NCI-H2081 treated with DMSO at 0.1 percent for 48 hours (cell line): ENCODE data around the gene ELK3.

Experiments used
- DNase-seq: peaks from one replicate; lab custom pipeline; 2025; lab: John Stamatoyannopoulos, UW

ELK3 gene

DNA sequence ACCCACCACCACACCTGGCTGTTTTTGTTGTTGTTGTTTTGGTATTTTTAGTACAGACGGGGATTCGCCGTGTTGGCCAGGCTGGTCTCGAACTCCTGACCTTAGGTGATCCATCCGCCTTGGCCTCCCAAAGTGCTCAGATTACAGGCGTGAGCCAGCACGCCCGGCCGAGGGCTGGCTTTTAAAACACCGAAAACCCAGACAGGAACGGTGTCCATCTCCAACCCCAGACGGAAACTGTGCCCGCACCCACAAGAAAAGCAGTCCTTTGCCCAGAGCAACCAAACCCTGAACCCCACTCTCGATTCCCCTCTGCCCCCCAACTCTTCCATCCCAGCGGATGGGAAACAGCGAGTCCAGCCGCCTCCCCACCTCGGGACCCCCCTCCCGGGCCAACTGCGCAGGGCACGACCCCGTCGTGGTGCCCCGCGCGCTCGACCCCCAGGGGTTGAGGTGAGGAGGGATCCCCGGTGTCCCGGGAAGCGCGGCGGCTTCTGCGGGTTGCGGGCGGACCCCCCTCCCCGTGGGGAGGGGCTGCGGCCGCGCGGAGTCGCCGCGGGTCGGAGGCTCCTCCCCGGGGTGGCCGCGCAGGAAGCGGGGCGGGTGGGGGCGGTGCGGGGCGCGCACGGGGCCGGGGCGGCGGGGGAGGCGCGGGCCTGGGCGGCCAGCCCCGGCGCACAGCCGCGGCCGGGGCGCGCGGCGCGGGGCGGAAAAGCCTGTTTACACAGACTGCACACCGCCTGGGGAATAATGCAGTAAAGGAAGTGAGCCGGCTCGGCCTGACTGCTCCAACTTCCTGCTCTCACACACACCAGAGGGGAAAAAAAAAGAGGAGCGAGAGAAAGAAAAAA lies at the start of gene ELK3:
Gene ELK3 (plus strand): TSS at position 651 of the 851 bp plus-strand sequence.
- peak; percentile 13 for DNase-seq

DNA sequence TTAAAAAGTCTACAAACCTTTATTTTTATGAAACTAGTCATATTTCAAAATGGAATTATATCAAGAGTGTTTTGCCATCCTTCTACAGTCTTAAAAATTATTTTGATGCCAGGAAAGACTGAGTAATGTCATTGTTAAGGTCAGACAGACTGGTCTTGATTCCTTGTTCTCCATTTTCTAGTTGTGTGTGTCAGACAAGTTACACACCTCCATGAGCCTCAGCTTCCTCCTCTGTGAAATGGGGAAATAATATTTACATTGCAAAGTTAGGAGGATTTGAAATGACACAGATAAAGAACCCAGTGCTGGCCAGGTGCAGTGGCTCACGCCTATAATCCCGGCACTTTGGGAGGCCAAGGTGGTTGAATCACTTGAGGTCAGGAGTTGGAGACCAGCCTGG lies 47.4 kb upstream of the ELK3 start:
- DNase-seq, result no peak

DNA sequence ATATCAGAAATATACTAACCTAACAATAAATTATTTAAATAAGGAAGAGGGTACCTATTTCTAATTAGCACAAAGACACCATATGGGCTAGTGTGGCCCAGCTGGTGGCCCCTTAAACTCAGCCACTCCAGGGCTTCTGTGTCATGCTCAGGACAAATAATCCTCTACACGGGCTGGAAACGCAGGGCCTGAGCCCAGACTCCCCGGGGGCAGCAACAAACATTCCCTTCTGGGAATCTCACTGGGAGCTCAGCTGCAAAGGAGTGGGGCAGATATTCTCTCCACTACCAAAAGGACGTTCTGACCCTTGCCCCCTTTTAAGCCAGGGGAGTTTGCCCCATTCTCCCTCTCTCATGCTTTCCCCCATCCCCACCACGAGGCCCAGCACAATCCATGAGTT lies 43.7 kb upstream of the ELK3 start:
- no peak for DNase-seq

DNA sequence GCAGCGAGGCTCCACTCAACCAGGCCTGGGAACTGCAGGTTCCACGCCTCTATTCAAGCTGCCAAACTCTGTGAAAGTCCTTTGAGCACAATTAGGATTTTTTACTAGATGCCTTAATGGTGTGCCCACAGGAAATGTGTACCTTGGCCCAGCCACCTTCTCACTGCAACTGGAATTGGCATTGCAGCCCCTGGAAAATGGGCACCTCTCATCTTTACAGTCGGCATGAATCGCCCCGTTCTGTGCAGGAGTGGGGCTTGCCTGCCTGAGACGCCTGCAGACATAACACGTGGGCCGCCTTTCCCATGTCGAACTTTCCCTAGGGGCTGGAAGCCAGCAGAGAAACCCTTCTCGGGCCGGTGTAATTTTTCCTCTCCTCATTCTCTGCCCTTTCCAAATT lies 42.0 kb upstream of the ELK3 start:
- no peak for DNase-seq

DNA sequence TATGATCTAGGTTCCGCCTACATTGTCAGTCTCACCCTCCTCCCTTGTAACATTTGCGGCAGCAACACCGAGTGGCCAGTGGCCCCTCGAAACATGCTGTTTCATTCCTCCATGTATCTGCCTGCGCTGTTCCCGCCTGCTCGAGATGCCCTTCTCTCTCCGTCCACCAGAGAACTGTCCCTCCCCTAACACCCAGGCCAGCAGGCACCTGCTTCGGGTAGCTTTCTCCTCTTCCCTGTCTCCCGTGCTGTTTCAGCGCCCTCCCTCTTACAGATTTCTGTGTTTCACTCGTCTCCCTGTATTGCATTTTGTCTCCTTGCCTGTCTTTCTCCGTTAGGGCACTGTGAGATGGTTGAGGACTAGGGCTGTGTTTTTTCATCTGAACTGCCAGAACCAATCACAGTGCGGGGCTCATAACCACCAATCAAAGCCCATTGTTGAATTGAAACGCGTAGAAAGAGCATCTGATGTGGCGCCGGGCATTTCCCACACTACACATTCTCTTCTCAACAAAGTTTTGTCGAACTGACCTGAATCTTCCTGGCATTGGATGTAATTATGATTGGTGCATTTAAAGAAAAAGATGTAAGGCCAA lies 40.9 kb upstream of the ELK3 start:
- DNase-seq, result no peak

DNA sequence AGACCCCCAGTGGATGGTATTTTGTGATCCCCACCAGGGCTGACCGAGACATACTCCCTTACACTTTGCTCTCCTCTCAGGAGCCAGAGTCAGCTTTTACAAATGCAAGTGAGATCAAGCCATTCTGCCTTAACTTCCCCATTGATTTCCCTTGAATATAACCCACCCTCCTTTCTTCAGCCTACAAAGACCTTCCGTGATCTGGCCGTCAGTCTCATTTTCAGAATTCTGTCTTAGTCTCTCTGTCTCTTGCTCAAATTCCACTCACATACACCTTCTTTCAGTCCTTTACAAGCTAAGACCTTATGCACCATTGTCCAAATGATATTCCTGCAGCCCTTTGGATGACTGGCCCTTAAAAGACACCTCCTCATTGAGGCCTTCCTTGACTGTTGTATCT lies 39.0 kb upstream of the ELK3 start:
- no peak for DNase-seq

DNA sequence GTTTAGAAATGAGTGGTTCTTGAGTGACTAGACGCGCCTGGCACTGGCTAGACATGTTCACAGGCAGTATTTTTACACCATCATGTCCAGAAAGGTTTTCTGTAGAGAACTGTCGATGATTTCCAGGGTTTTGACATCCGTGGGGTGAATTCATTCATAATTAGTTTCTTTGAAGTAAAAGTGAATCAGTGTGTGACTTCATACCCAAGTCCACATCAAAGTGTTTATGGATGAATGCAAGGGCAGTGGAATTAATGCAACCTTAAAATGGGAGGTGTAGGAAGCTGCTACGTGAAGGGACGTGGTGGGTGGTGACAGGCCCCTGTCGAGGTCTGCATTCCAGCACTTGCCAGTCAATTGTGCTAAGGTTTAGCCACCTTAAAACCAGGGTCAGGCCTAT lies 38.4 kb upstream of the ELK3 start:
- no peak for DNase-seq

DNA sequence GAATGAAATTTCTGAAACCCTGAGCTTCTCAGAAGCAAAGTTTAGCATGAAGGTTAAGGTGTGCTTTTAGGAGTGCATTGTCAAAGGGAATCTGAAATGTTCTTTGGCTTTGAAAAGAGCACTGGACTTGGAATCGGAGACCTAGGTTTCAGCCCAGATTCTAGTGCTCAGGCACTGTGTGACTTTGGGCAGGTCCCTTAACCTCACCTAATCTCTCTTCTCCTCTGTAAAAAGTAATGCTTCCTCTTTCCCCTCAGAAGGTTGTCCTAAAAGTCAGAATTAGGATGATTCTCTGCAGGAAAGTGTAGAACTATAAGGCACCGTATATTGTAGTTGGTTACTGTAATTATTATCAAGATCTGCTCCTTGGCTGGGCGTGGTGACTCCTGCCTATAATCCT lies 38.0 kb upstream of the ELK3 start:
- no peak for DNase-seq

DNA sequence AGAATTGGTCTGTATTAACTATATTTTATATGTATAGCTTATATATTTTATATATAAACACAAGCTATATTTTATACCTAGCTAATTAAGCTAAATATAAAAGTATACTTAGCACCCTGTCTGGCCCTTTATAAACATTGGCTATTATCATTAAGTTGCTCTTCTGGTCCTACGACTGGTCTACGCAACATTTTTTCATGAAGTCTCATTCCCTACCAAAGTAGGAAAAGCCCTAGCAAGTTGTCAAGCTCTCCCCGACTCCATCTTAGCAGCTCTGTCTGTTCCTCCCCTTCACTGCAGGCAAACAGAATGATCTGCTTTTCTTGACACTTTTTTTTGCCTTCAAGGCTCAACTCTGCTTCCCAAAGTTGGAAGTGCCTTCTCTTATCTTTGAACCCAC lies 36.7 kb upstream of the ELK3 start:
- no peak for DNase-seq

DNA sequence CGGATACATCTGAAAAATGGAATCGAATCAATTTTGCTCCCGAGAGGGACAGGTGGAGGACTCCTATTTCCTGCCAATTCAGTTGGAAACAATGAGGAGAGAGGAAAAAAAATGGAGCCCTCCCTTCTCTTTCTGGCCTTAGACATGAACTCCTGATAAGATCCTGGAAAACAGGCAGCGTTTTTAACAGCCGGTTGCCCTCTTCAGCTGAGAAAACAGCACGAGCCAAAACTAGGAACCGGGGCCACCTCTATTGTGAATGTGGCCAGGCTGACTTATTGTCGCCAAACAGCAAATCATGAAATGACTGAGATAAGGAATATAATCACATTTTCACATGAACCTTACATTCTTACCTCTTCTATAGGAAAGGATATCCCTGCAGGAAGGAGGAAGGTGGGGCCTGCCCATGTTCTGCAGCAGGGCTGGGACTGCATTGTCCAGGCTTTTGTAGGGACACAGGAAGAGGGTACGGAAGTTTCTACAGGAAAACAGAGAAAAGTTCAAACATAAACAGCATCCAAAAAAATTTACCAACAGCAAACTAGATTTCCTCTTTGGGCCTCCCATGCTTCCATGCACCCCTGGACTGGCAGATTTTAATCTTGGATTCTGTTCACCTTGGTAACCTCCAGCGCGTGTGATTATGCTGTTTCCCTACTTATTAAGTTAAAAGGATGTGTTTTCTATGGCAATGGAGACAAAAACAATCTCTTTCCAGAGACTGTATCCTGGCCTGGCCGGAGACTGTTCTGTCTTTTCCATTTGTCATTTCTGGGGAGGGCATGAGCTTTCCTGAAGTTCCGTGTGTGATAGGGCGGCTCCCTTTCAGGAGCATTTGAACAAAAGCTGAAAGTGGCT lies 29.0 kb upstream of the ELK3 start:
- DNase-seq, result no peak

DNA sequence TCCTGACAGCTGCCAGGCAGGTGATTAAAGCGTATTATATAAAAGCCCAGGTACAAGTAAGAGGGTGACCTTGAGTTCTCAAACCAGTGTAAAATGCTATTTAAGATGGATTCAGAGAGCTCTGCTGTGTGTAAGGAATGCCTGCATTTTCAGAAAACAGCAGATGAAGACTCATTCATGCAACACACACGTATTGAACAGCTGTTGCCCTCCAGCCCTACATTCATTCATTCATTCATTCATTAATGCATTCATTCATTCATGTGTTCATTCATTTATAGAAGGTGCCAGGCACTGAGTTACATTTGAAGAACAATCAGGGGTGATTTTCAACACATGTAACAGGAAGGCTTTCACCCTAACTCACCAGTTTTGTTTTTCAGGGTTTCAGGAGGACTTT lies 27.4 kb upstream of the ELK3 start:
- DNase-seq, result no peak

DNA sequence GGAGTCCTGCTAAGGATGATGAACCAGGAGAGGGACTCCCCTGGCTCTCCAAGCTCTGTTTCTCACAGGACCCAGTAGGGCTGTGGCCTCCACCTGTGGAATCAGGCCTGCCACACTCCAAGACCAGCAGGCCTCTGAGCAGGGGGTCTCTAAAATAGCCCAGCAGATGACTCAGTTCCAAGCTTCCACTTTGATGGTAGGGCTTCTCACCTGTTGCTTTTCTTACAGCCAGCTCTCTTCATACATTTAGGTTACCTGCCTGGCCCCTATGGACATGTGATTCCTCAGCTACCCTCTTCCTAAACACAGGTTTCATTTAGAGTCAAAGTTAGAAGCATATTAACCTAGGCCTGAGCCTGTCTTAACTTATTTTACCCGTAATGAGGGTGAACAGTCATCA lies 26.7 kb upstream of the ELK3 start:
- no peak for DNase-seq

DNA sequence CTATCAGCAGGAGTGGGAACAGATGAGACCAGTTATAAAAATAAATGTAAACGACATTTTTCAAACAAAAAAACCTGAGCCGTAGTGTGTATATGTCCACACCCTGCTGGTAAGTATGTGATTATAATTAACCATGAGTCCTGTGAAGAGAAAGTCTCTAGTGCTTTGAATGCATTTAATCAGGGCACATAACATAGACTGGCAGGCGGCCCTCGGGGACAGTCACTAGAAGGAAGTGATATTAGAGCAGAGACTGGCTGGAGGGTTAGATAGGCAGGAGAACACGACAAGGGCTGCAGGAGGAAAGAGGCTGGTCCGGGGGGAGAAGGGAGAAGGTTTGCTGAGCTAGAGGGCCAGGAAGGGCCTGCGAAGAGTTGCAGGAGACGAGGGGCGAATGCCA lies 23.8 kb upstream of the ELK3 start:
- no peak for DNase-seq

DNA sequence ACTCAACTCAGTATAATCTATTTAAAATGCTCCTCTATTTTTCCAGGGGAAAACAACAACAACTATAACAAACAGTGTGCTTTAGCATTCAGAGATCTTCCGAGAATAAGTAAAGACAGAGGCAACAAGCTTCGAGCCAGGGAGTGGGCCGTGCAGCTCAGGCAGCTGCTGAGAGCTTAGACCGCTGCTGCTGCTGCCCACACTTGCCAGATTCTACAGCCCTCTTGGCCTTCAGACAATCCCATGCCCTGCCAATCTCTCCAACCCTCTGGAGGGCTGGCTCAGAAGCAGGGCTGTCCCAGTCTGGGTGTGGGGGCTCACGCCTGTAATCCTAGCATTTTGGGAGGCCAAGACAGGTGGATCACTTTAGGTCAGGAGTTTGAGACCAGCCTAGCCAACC lies 23.4 kb upstream of the ELK3 start:
- no peak for DNase-seq

DNA sequence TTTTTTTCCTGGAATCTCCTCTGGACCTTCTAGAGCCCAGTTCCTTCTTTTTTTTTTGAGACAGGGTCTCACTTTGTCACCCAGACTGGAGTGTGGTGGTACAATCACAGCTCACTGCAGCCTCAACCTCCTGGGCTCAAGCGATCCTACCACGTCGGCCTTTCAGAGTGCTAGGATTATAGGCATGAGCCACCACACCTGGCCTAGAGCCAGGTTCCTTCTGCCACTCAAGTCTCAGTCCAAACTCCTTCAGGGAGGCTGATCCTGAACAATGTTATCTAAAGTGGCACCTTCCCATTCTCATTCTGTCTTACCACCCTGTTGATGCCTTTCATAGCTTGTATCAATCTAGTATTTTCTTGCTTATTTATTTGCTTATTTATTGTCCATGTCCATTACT lies 22.3 kb upstream of the ELK3 start:
- no peak for DNase-seq

DNA sequence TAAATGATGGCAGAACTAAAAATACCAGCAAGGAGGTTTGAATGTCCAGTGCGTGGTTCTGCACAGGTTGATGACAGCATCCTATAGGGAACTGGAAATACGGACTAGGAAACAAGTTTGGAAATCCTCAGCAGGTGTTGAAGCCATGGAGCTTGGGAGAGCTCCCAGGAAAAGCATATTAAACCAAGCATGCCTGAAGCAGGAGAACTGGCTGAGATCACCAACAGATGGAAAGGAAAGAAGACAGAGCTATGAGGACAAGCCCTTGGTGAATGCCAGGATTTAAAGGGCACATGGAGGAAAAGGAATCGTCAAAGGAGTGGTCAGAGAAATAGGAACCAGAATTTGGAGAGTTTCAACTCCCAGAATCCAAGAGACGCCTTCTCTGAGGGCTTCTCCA lies 21.2 kb upstream of the ELK3 start:
- no peak for DNase-seq

DNA sequence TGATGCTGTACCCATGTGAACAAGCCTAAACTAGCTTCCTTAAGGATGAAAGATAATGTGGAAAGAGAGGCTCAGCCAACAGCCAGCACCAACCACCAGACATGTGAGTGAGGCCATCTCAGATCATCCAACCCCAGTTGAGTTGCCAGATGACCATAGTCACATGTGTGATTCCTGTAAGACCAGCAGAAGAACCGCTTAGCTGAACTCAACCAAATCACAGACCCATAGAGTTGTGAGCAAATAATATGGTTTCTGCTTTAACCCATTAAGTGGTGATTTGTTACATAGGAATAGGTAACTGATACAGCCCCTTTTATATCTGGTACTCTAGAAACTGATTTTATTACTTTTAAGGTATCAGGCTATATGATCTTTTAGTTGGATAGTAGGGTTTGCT lies 17.6 kb upstream of the ELK3 start:
- no peak for DNase-seq

DNA sequence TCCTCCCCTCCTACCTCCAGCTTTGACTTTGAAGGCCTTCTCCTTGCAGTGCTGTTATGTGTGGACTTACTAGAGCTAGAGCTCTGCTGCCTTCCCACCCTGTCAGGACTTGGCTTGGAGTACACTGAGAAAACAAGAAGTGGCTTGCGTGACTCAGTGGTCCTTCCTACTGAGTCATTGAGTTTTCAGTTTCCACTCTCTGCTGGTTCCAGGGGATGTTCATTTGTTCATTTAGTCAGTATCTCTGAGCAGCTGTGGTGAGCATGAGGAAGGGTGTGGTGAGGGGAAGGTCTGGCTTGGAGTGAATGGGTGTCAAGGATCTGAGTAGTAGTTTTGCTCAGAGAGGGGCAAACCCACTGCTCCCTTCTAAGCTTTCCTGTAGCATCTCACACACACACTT lies 17.2 kb upstream of the ELK3 start:
- no peak for DNase-seq

DNA sequence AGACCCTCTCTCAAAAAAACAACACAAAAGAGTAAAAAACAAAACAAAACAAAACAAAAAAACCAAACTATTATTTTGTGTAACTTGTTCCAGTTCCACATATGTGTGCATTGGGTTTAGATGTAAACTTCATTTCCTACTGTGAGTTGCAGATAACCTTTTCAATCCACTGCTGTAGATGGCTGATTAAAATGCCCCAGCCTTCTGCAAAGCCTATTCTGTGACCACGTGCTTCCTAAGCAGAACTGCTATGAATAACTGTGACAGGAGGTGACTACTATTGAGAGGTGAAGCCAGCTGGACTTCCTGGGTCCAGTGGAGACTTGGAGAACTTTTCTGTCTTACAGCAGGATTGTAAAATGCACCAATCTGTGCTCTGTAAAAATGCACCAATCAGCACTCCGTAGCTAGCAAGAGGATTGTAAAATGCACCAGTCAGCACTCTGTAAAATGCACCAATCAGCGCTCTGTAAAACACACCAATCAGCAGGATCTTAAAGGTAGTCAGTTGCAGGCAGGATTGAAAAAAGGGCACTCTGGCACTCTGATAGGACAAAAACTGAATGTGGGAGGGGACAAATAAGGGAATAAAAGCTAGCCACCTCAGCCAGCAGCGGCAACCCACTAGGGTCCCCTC lies 10.3 kb upstream of the ELK3 start:
- no peak for DNase-seq

DNA sequence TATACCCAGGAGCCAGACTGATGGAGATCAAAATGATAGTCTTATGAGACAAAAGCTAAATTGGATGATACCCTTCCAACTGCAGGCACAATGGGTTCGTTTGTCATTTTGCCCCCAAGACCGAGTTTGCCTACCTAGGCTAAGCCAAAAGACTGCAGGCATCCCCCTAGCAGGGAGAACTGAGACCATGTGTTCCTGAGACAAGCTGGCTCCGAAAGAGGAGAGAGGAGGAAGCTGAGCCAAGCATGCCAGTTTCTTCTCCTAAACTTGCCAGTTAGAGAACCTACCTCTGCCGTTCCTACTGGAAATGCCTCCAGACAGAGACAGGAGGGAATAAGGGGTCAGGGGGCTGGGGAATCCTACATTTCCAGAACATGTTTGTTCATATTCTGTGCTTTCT lies 8.3 kb upstream of the ELK3 start:
- no peak for DNase-seq

DNA sequence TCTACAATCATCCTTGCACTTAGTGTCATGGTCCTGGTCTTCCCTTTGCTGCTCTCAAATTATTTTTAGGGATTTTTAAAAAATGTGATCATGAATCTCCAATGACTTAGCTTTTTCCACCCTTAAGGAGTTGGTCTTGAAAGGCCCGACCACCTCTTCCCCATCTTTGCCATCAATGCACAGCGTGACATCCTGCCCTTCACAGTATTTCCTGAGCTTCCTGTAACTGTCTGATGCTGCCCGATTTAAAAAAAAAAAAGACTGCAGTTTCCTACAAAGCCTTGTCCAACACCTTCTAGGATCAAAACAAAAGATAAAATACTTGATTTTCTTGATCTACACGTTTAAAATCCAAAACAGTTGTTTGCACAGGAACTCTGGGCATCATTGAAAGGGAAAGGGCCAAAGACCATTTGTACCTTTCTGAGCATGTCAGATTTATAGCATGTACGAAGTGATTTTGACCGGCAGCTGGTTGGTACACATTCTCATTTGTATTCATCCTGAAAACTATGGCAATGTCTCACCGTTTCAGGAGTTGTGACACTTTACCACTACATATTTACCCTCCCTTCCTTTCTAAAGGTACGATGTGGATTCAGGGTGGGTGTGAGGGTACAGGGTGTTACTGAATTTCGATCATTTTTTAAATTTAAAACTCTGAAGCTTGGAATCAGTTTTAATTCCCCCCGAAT lies 7.4 kb upstream of the ELK3 start:
- no peak for DNase-seq

DNA sequence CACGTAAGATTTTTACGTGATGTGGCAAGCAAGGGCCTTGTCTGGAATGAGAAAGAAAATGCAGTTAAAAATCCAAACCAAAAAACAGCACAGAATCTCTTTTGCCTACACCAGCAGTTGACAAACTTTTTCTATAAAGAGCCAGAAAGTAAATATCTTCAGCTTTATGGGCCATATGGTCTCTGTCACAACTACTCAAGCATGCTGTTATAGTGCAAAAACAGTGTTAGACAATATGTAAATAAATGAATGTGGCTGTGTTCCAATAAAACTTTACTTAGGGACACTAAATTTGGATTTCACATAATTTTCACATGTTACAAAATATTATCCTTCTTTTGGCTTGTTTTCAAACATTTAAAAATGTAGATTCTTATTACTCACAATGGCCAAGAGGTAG lies 6.2 kb upstream of the ELK3 start:
- DNase-seq, result no peak
